Keratinocyte (primary cell): ENCODE results near the gene DCLK2. TPM values are rescaled to one million over a fixed set of nuclear protein-coding genes. Genes with fewer than 3 reads are reported as not detected.

Experiments
- DNase-seq: peaks from one replicate; pipeline ENCODE4 v3.0.0-alpha.2; 2011; ENCODE audit warnings: low read depth, missing footprints, low spot score
- FAIRE-seq: peaks from 2 replicates; lab custom pipeline; 2011; peaks lifted over from hg19 to GRCh38; lab: Jason Lieb, UNC
- H2AFZ ChIP-seq: 2 replicates; pipeline ENCODE4 v1.6.0; 2012; ENCODE audit warnings: low read length, control low read depth, inconsistent platforms; ENCODE audit not compliant: control insufficient read depth
- H3K27ac ChIP-seq: 2 replicates; pipeline ENCODE4 v1.5.1; 2011; ENCODE audit warnings: low read length; ENCODE audit not compliant: control insufficient read depth, insufficient read depth
- H3K27me3 ChIP-seq: 3 replicates; pipeline ENCODE4 v1.6.0; 2011; ENCODE audit warnings: low read length; ENCODE audit not compliant: control insufficient read depth, insufficient read depth; ENCODE audit errors: extremely low read depth
- H3K36me3 ChIP-seq, 2 experiments: 2 replicates in 1 of 2; 3 replicates in 1 of 2; pipeline ENCODE4 v1.5.1; 2011; ENCODE audit warnings: low read length in 2 of 2, mild to moderate bottlenecking in 1 of 2; ENCODE audit not compliant: control insufficient read depth in 2 of 2, insufficient read depth in 2 of 2; ENCODE audit errors: extremely low read depth in 1 of 2
- H3K4me1 ChIP-seq: 3 replicates; pipeline ENCODE4 v1.5.1; 2011; ENCODE audit warnings: low read length; ENCODE audit not compliant: control insufficient read depth, insufficient read depth; ENCODE audit errors: extremely low read depth
- H3K4me2 ChIP-seq: 3 replicates; pipeline ENCODE4 v1.6.0; 2011; ENCODE audit warnings: low read depth, low read length; ENCODE audit not compliant: control insufficient read depth, insufficient read depth; ENCODE audit errors: extremely low read depth
- H3K4me3 ChIP-seq, 3 experiments: fragments of 200-600 bp in 1 of 3; sonication (generic) in 1 of 3; 2 replicates in 2 of 3; 3 replicates in 1 of 3; pipeline ENCODE4 v1.5.1; 2011 to 2016; ENCODE audit warnings: low read length in 3 of 3, mild to moderate bottlenecking in 3 of 3, control low read depth in 2 of 3, inconsistent platforms in 1 of 3, low read depth in 1 of 3, mixed read lengths in 1 of 3, mixed run types in 1 of 3, moderate library complexity in 1 of 3; ENCODE audit not compliant: control insufficient read depth in 2 of 3, insufficient read depth in 2 of 3; ENCODE audit errors: extremely low read depth in 1 of 3
- H3K79me2 ChIP-seq: 2 replicates; pipeline ENCODE4 v1.6.0; 2012; ENCODE audit warnings: low read length; ENCODE audit not compliant: control insufficient read depth, insufficient read depth
- H3K9ac ChIP-seq: 3 replicates; pipeline ENCODE4 v1.6.0; 2011; ENCODE audit warnings: low read length; ENCODE audit not compliant: control insufficient read depth, insufficient read depth; ENCODE audit errors: extremely low read depth
- H3K9me1 ChIP-seq: 3 replicates; pipeline ENCODE4 v1.6.0; 2011; ENCODE audit warnings: low read length; ENCODE audit not compliant: control insufficient read depth, insufficient read depth; ENCODE audit errors: extremely low read depth
- H3K9me3 ChIP-seq: 2 replicates; pipeline ENCODE4 v1.5.1; 2012; ENCODE audit warnings: low read depth, low read length; ENCODE audit not compliant: control insufficient read depth
- H4K20me1 ChIP-seq: 3 replicates; pipeline ENCODE4 v1.6.0; 2011; ENCODE audit warnings: low read length; ENCODE audit not compliant: control insufficient read depth, insufficient read depth; ENCODE audit errors: extremely low read depth
- EZH2 ChIP-seq: IDR thresholded peaks from one replicate; pipeline ENCODE4 v1.6.1; 2012; ENCODE audit warnings: inconsistent platforms, mild to moderate bottlenecking, low read length, moderate library complexity
- dilution Hi-C: fragments of 300-500 bp; cut with MboI; formaldehyde crosslinking; loops from one replicate; pipeline ENCODE4 v1.7.0; 2020; ENCODE audit warnings: low sequenced_read_pairs; ENCODE audit not compliant: extremely low pct_ligation_motif_present
- polyA plus RNA-seq, 5 experiments: library from polyadenylated mRNA; depleted of rRNA in 3 of 5; stranded (reverse) in 3 of 5; stranded (forward) in 1 of 5; unstranded in 1 of 5; fragments of >200 nt; gene quantifications; 1 replicate in 1 of 5; 2 replicates in 3 of 5; 3 replicates in 1 of 5; pipeline versions ENCODE4 v1.2.1 to v1.2.3, GENCODE V29; 2011 to 2012; ENCODE audit warnings: missing spikeins in 2 of 5, low read depth in 1 of 5, low replicate concordance in 1 of 5
- TF ChIP-seq, protein P1 (sequence below), 3 experiments: IDR thresholded peaks in 1 of 3; conservative IDR thresholded peaks in 1 of 3; optimal IDR thresholded peaks in 1 of 3; 2 replicates in 2 of 3; 3 replicates in 1 of 3; pipeline versions ENCODE3 to v1.5.1; 2011; ENCODE audit warnings: low read length in 3 of 3, mild to moderate bottlenecking in 3 of 3, moderate library complexity in 2 of 3, control low read depth in 1 of 3, inconsistent platforms in 1 of 3; ENCODE audit not compliant: insufficient read depth in 2 of 3; ENCODE audit errors: extremely low read depth in 1 of 3

Gene DCLK2
- polyA plus RNA-seq, 1 donor (not counting 4 experiments of a cell fraction or from before 2014, with no cell fraction given): 0.07 TPM

DNA sequence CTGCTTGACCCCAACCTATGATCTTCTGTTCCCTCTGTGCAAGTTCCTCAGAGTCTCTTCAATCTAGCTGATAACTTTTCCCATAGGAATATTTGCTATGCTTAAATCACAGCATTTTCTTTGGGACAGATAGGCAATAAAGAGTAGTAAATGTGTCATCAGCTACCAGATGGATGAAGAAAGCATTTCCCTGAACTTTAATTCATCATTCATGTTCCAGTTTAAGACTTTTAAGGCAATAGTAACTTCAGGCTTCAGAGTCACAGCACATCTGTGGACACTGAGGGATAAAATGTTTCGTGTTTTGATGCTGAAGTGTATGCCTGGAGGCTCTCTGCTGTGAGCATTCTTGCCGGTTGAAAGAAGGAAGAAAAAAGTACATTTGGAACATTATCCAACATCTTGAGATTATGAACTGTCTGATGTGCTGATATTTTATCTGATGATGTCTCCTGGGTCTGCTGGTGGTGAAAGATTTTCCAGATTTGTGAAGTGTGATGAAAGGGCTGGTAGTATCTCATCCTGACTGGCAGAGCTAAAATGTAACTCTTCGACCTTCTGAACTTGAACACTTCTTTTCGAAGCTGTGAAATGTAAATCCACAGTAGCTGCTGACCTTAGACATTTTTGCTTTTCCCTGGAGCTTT lies 133.7 kb downstream of the DCLK2 start:
- no peak overlapping the region for H2AFZ ChIP-seq

GRCh38 chr4:150212485-150212884 lies 134.2 kb downstream of the DCLK2 start:
- no peaks in the 10 kb centered on the region for H3K27me3 ChIP-seq
- TF ChIP-seq, protein P1, sequence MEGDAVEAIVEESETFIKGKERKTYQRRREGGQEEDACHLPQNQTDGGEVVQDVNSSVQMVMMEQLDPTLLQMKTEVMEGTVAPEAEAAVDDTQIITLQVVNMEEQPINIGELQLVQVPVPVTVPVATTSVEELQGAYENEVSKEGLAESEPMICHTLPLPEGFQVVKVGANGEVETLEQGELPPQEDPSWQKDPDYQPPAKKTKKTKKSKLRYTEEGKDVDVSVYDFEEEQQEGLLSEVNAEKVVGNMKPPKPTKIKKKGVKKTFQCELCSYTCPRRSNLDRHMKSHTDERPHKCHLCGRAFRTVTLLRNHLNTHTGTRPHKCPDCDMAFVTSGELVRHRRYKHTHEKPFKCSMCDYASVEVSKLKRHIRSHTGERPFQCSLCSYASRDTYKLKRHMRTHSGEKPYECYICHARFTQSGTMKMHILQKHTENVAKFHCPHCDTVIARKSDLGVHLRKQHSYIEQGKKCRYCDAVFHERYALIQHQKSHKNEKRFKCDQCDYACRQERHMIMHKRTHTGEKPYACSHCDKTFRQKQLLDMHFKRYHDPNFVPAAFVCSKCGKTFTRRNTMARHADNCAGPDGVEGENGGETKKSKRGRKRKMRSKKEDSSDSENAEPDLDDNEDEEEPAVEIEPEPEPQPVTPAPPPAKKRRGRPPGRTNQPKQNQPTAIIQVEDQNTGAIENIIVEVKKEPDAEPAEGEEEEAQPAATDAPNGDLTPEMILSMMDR (optimal IDR thresholded peaks at IDR 0.05 in 1 of 3, IDR thresholded peaks at IDR 0.05 in 1 of 3, conservative IDR thresholded peaks at IDR 0.05 in 1 of 3; ENCODE audit: extremely low read depth in 1 of 3, insufficient read depth in 2 of 3, low read length in 3 of 3): no peak
- TF ChIP-seq EZH2: no peak
- no peaks in the 10 kb centered on the region for H4K20me1 ChIP-seq
- no peak overlapping the region for H3K9ac ChIP-seq
- H3K9me3 ChIP-seq: no peaks in the 10 kb centered on the region
- dilution Hi-C loops: loop anchor here (25.0 kb wide), 1 partner anchor 200 kb away; no protein-coding TSS in a partner anchor
- H3K4me1 ChIP-seq: peaks cover 24% of the 10 kb centered on the region
- no peaks in the 10 kb centered on the region for H3K79me2 ChIP-seq
- no peak overlapping the region for H3K27ac ChIP-seq
- H3K4me2 ChIP-seq: peak overlapping the region; percentile 24
- DNase-seq (no peak), FAIRE-seq (peak; percentile 78)
- H3K36me3 ChIP-seq: no peaks in the 10 kb centered on the region
- H3K4me3 ChIP-seq: no peak overlapping the region
- H2AFZ ChIP-seq: no peak overlapping the region
- no peaks in the 10 kb centered on the region for H3K9me1 ChIP-seq

More for the DNA sequence above, 133.7 kb downstream of the DCLK2 start:
- FAIRE-seq (peak; percentile 51), DNase-seq (no peak)
- Histone ChIP-seq H3K4me3 (no peak overlapping the region), H3K27ac (no peak overlapping the region), H3K4me2 (no peak overlapping the region), H3K27me3 (no peaks in the 10 kb centered on the region), H3K9ac (no peak overlapping the region), H3K9me3 (no peaks in the 10 kb centered on the region), H3K36me3 (no peaks in the 10 kb centered on the region), H3K79me2 (no peaks in the 10 kb centered on the region), H3K4me1 (peaks cover 24% of the 10 kb centered on the region), H4K20me1 (no peaks in the 10 kb centered on the region), H3K9me1 (no peaks in the 10 kb centered on the region)
- no peak for TF ChIP-seq EZH2
- TF ChIP-seq, protein P1 (optimal IDR thresholded peaks at IDR 0.05 in 1 of 3, IDR thresholded peaks at IDR 0.05 in 1 of 3, conservative IDR thresholded peaks at IDR 0.05 in 1 of 3; ENCODE audit: extremely low read depth in 1 of 3, insufficient read depth in 2 of 3, low read length in 3 of 3): no peak
- dilution Hi-C loops: loop anchor here (25.0 kb wide), 1 partner anchor 200 kb away; no protein-coding TSS in a partner anchor
